LHCN-M2 (cell line): ENCODE data around the gene DOLK. TPM values are rescaled to one million over a fixed set of nuclear protein-coding genes. Genes with fewer than 3 reads are reported as not detected.
A peak's percentile ranks its signal among the peaks of the same experiment; 100 is the strongest.

Experiments
- DNase-seq: peaks from one replicate; pipeline ENCODE4 v3.0.0-alpha.2; 2012; ENCODE audit warnings: low read depth
- total RNA-seq: library from RNA; depleted of rRNA; stranded (reverse); fragments of >200 nt; gene quantifications from 2 replicates; pipeline ENCODE4 v1.2.3, GENCODE V29; 2014; rRNA removed

Gene DOLK
- total RNA-seq, 1 experiment from 2014 or later: 39.0 TPM

DNA sequence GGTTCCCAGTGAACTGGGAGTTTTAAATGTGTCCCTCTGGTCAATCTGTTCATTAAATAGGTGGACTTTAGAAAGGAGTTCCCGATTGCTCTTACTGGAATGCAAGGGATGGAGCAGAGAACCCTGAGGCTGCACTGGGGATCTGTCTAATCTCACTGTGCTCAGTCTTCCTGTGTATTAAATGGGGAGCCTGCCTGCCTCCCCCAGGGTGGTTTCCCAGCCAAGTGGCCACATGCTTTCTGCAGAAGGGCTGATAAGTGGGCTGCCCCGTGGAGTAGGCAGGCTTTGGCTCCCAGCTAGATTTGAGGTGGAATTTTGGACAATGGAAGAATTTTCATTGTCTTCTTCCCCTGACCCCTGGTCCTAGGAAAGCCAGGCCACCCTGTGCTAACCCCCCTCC is 40.7 kb downstream of the DOLK start:
- no peak for DNase-seq

DNA sequence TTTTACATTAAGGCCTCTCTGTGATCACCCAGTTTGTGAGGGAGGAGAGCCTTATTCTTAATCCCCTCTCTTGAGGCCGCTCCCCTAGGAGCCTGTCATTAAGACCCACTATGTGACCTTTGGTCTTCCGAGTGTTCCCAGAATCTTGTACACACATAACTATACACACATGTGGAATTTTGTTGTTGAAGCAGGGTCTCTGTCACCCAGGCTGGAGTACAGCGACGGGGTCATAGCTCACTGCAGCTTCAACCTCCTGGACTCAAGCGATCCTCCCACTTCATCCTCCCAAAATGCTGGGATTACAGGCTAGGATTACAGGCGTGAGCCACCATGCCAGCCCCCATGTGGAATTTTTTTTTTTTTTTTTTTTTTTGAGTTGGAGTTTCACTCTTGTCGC is 41.4 kb downstream of the DOLK start:
- DNase-seq: no peak

DNA sequence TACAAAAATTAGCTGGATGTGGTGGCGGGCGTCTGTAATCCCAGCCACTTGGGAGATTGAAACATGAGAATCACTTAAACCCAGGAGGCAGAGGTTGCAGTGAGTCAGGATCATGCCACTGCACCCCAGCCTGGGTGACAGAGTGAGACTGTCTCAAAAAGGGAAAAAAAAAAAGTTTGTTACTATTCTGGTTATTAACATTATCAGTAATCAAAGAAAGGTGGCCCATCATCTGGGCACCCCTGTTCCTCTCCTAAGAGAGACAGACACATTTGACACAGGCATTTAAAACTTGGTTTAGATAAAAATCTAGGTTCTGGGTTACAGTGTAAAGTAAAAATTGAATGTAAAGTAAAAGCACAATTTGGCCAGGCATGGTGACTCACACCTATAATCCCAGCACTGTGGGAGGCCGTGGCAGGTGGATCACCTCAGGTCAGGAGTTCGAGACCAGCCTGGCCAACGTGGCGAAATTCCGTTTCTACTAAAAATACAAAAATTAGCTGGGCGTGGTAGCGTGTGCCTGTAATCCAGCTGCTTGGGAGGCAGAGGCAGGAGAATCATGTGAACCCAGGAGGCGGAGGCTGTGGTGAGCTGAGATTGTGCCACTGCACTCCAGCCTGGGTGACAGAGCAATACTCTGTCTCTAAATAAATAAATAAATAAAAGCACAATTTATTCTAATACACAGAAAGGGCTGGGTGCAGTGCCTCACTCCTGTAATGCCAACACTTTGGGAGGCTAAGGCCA is 43.4 kb downstream of the DOLK start:
- peak; percentile 55 for DNase-seq

DNA sequence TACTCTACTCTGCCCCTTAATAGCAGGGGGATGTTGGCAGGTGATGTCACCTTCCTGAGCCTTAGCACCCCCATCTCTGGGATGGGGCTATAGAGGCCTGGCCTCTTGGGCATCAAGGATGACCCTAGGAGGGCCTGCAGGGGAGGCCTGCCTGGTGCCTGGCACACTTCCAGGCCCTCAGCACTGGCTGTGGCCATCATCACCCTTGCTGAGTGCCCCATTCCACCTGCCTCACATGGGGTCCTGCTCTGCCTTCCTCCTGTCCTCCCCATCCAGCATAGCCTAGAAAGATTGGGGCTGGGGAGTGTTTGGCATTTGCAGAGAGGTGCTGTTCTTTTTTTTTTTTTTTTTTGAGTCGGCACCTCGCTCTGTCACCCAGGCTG is 44.3 kb downstream of the DOLK start:
- no peak for DNase-seq

DNA sequence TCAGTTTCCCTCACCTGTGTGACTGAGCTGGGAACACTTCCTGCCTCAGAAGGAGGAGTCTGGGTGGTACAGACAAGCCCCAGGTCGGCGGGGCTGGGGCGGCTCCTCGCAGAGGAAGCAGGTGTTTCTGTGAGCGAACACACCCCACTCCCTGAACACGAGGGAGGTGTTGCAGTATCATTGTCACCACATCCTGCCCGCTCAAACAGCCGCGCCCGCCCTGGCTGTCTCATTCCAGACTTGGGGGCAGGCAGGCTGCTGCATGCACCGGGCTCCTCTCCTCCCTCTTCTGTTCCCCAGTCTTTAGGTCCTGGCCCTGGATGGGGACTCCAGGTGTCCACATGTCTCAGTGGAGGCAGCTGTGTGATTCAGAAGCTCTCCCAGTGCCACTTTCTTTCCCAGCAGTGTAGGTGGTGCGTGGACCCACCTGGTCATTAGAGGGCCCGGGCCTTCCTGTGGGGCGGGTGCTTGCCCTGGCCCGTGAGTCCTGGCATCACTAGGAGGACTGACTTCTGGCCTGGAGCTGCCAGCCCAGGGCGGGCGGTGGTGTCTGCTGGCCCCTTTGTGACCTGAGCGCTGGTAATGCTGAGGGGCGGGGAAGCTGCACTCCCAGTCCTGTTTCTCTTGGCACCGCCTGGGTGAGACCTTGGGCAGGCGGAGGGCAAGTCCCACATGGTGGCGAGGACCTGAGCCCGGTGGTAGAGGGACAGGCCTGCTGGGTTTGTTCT is 44.9 kb downstream of the DOLK start:
- peak; percentile 34 for DNase-seq

DNA sequence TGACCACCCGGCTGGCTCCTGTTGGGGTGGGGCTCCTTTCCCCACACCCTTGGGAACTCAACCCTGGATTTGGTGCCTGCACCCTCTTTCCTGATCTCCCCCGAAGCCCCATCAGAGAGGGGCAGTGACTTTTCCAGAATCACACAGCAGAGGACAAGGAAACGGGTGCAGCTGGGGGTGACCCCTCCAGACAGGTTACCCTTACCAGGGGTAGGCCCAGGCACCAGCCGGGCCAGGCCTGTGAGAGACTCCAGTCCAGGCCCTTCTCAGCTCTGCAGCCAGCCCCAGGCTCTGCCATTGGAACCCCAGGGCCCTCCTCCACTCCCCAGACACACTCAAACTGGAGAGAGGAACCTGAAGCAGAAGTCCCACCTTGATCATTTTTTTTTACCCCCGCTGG is 45.6 kb downstream of the DOLK start:
- no peak for DNase-seq

DNA sequence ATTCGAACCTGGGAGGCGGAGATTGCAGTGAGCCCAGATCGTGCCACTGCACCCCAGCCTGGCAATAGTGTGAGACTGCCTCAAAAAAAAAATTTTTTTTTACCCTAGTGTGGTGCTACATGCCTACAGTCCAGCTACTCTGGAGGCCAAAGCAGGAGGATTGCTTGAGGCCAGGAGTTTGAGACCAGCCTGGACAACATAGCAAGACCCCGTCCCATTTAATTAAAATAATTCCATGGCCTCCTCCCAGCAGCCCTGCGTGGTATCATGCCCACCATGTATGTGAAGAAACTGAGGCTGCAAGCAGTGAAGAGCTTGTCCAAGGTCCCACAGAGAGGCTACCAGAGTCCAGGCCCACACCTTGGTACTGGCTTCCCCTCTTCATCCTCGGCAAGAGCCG is 46.0 kb downstream of the DOLK start:
- no peak for DNase-seq

DNA sequence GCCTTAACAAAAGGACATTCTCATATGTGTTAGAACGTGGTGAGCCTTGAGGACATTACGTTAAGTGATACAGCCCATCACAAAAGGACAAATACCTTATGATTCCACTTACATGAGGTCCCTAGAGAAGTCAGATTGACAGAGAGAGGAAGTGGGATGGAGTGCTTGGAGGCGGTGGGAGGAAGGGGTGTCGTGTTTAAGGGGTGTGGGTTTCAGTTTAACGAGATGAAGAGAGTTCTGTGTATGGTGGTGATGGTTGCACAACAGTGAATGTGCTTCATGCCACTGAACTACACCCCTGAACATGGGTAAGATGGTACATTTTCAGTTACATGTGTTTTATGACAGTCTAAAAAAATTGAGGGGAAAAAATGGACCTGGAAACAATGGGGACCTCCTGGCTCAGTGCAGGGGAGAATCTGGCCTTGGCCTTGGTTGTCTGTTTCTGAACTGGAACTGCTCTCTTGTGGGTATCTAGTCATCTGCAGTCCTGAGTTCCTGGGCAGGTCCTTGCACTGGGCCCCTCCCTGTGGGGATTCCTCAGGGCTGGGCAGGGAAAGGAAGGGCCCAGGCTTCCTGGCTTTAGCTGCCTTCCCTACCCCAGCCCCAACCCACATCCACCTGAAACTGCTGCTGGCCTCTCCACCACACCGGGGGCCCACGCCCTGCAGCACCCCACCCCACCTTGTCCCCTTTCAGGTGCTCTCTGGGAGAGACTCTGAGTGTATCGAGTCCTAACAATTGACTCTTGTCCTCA is 47.7 kb downstream of the DOLK start:
- DNase-seq: no peak

DNA sequence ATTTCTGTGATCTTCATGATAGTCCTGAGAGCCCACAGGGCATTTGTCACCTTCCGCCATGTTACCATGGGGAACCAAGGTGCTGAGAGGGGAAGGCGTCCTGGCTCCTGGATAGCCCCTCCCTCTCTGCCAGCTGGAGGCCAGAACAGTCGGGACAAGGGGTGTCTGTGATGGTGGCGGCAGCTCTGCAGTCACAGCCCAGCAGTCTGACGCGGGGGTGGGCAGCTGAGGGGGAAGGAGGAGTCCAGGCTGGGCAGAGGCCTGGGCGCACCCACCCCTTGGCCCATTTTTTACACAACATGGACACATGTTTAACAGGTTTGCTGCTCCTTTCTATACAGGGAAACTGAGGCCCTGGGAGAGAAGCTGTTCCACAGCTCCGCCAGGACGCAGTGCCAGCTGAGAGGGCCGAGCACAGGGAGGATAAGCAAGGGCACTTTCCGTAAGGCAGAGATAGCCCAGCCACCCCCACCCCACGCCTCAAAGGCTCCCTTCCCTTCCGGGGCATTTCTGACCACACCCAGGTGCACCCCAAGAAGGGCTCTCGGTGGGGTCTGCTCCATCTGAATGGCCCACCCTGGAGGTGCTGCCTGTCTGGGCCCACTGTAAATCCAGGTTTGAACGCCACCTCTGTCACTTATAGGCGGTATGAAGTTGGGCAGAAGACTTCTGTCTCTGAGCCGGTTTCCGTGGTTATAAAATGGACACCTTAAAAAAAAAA is 48.4 kb downstream of the DOLK start:
- DNase-seq: no peak

DNA sequence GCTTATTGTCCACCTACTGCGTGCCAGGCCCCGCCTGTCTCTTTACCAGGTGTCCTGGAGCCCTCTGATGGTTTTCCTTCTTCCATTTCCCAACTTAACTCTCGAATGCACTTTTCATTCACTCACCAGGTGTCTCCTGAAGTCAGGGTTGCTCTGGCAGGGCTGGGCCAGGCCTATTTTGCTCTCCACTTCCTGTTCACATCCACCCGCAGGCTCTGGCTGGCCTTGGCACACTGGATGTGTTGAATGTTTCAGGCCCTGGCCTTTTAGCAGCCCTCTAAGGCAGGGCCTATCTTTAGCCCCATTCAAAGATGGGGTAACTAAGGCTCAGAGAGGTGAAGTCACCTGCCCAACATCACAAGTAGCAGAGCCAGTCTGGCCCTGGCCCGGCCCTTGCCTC is 49.0 kb downstream of the DOLK start:
- no peak for DNase-seq

DNA sequence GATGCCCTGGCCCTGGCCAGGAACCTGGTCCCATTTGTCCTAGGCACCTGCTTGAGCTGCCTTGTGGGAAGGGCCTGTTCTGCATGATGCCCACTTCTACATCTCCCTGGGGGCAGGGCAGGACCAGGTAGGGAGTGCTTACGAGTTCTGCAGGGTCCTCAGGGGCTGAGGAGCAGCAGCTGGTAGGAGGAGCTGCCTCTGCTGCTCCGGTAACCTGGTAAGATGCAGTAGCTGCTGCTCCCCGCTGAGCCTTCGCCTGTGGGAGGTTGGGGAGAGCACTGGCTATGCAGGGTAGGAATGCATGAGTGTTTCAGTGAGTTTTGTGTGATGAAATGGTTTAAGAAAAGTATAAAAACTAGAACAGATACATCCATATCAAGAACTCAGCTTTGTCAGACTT is 51.8 kb downstream of the DOLK start:
- DNase-seq: no peak

Other genes with a start within 250 kb of the DOLK start
- gene PKN3, start 245.1 kb downstream of the DOLK start, total RNA-seq: 4.2 and 4.4 TPM in 2 replicates
- gene ZDHHC12, start 223.5 kb downstream of the DOLK start, total RNA-seq: 60.5 and 64.6 TPM in 2 replicates
- 24.2 and 24.5 TPM in 2 replicates for gene ZER1, start 175.7 kb downstream of the DOLK start, total RNA-seq
- gene TBC1D13, start 160.3 kb downstream of the DOLK start, total RNA-seq: 17.6 and 28.1 TPM in 2 replicates
- gene ENDOG, start 129.1 kb downstream of the DOLK start, total RNA-seq: 30.5 and 48.3 TPM in 2 replicates
- gene SPOUT1, start 117.8 kb downstream of the DOLK start, total RNA-seq: 29.9 and 32.1 TPM in 2 replicates
- 9.6 and 9.8 TPM in 2 replicates for gene KYAT1, start 65.7 kb downstream of the DOLK start, total RNA-seq
- gene LRRC8A, start 65.5 kb downstream of the DOLK start, total RNA-seq: 42.3 and 46.8 TPM in 2 replicates
- 17.3 and 19.5 TPM in 2 replicates for gene PHYHD1, start 26.6 kb downstream of the DOLK start, total RNA-seq
- gene NUP188, start 96 bp upstream of the DOLK start, total RNA-seq: 61.6 and 80.0 TPM in 2 replicates
- 48.2 and 52.6 TPM in 2 replicates for gene SH3GLB2, start 80.7 kb upstream of the DOLK start, total RNA-seq
- 29.1 and 31.4 TPM in 2 replicates for gene MIGA2, start 89.0 kb upstream of the DOLK start, total RNA-seq
- gene DOLPP1, start 133.5 kb upstream of the DOLK start, total RNA-seq: 11.1 and 12.8 TPM in 2 replicates
- gene CRAT, start 163.2 kb upstream of the DOLK start, total RNA-seq: 41.9 and 47.9 TPM in 2 replicates
- 113 and 122 TPM in 2 replicates for gene PTPA, start 163.8 kb upstream of the DOLK start, total RNA-seq
- gene IER5L, start 230.7 kb upstream of the DOLK start, total RNA-seq: 10.7 and 12.5 TPM in 2 replicates